Right ventricle myocardium inferior (tissue), 1 donor: Measurements from ENCODE around the gene OR2A14. TPM values are rescaled to one million over a fixed set of nuclear protein-coding genes. Genes with fewer than 3 reads are reported as not detected.
A peak's percentile ranks its signal among the peaks of the same experiment; 100 is the strongest.
"Not testable (repeated sequence)": the region's sequence is repeated elsewhere in the genome, so short reads cannot be mapped to it uniquely, and the experiment has no call there.

Source experiments
- ATAC-seq: fragments of 200-7000 bp; cut with Tn5 transposase; one replicate; pipeline ENCODE4 v1.9.1; 2020; ENCODE audit warnings: mild to moderate bottlenecking, moderate library complexity
- DNase-seq: peaks from one replicate; pipeline ENCODE4 v3.0.0; 2021; ENCODE audit errors: missing footprints
- intact Hi-C: fragments of 100-400 bp; cut with DNase I; formaldehyde crosslinking; loops from one replicate; pipeline ENCODE4 v1.11.0; 2022
- long read RNA-seq: library from polyadenylated mRNA; unstranded; transcript quantifications from one replicate; pipeline ENCODE4 v2.0.0, GENCODE V29; 2021
- total RNA-seq: library from RNA; stranded (reverse); fragmentation: NEBNext Ultra II Directional; extraction: Animal tissue kit (Norgen Biotek cat#: 25700); gene quantifications from one replicate; pipeline ENCODE4 v1.2.1, GENCODE V29; 2021
- donor health status: DM: no; HTN: yes; CAD: no; lungs with severe emphysema.

OR2A14 gene
- total RNA-seq, result not detected
- long read RNA-seq, result 0 reads

- ATAC-seq (no peak), DNase-seq (no peak)
- intact Hi-C loops, result no loop called here
Measured at GRCh38 chr7:144122876-144123275, at the start of gene OR2A14. OR2A14 (plus strand) TSS chr7:144123176; CDS start chr7:144129113, 5,937 bp downstream.

- DNase-seq (no peak), ATAC-seq (no peak)
- intact Hi-C loops, result no loop called here
Measured at GRCh38 chr7:144074374-144074773, 48.6 kb upstream of the OR2A14 start.

GRCh38 chr7:144085978-144086377 lies 37.0 kb upstream of the OR2A14 start, which contains the start of gene OR2A12:
OR2A12 (plus strand) TSS chr7:144086278; CDS start chr7:144095108, 8,830 bp downstream.
- ATAC-seq (no peak), DNase-seq (no peak)
- intact Hi-C loops, result no loop called here

- no peak for DNase-seq
- intact Hi-C loops, result no loop called here
Measured at GRCh38 chr7:144086730-144087129, 36.2 kb upstream of the OR2A14 start.

GRCh38 chr7:144087230-144087629 lies 35.7 kb upstream of the OR2A14 start:
- DNase-seq (no peak), ATAC-seq (no peak)
- intact Hi-C loops, result no loop called here

More at GRCh38 chr7:144086730-144087129, 36.2 kb upstream of the OR2A14 start:
- no peak for ATAC-seq

GRCh38 chr7:144090667-144091066 lies 32.3 kb upstream of the OR2A14 start:
- ATAC-seq (no peak), DNase-seq (no peak)
- intact Hi-C loops, result no loop called here

GRCh38 chr7:144098776-144099175 lies 24.2 kb upstream of the OR2A14 start:
- intact Hi-C loops, result no loop called here
- ATAC-seq (no peak), DNase-seq (no peak)

GRCh38 chr7:144100607-144101006 lies 22.4 kb upstream of the OR2A14 start:
- intact Hi-C loops, result no loop called here
- ATAC-seq, result no peak

GRCh38 chr7:144102041-144102440 lies 20.9 kb upstream of the OR2A14 start:
- intact Hi-C loops, result no loop called here
- DNase-seq (no peak), ATAC-seq (no peak)

More at GRCh38 chr7:144100607-144101006, 22.4 kb upstream of the OR2A14 start:
- DNase-seq, result no peak

- DNase-seq, result no peak
- intact Hi-C loops, result no loop called here
- ATAC-seq, result no peak
Measured at GRCh38 chr7:144105211-144105610, 17.8 kb upstream of the OR2A14 start.

- DNase-seq (no peak), ATAC-seq (no peak)
- intact Hi-C loops, result no loop called here
Measured at GRCh38 chr7:144109283-144109682, 13.7 kb upstream of the OR2A14 start, which contains the start of gene OR2A2. OR2A2 (plus strand) TSS chr7:144109583; CDS start chr7:144109583, 0 bp downstream.

GRCh38 chr7:144110272-144110671 lies 12.7 kb upstream of the OR2A14 start:
- ATAC-seq (no peak), DNase-seq (no peak)
- intact Hi-C loops, result no loop called here

GRCh38 chr7:144113651-144114050 lies 9.3 kb upstream of the OR2A14 start:
- intact Hi-C loops, result no loop called here
- ATAC-seq, result no peak
- no peak for DNase-seq

- DNase-seq (no peak), ATAC-seq (no peak)
- intact Hi-C loops, result no loop called here
Measured at GRCh38 chr7:144118341-144118740, 4.6 kb upstream of the OR2A14 start.

GRCh38 chr7:144127714-144128334 lies 4.8 kb downstream of the OR2A14 start:
- intact Hi-C loops, result no loop called here

GRCh38 chr7:144129601-144130000 lies 6.6 kb downstream of the OR2A14 start:
- ATAC-seq, intact Hi-C loops, DNase-seq: not testable (repeated sequence)

More at GRCh38 chr7:144127714-144128334, 4.8 kb downstream of the OR2A14 start:
- ATAC-seq (peak; percentile 68), DNase-seq (peak; percentile 90)

GRCh38 chr7:144130730-144131129 lies 7.8 kb downstream of the OR2A14 start:
- intact Hi-C loops, result no loop called here
- ATAC-seq (no peak), DNase-seq (no peak)

- no peak for DNase-seq
- no peak for ATAC-seq
- intact Hi-C loops, result no loop called here
Measured at GRCh38 chr7:144132262-144132661, 9.3 kb downstream of the OR2A14 start.

- DNase-seq (no peak), ATAC-seq (no peak)
- intact Hi-C loops, result no loop called here
Measured at GRCh38 chr7:144133307-144133706, 10.3 kb downstream of the OR2A14 start.

GRCh38 chr7:144134116-144134515 lies 11.1 kb downstream of the OR2A14 start:
- no peak for ATAC-seq
- no peak for DNase-seq
- intact Hi-C loops, result no loop called here

GRCh38 chr7:144137501-144137900 lies 14.5 kb downstream of the OR2A14 start:
- intact Hi-C loops, result no loop called here
- ATAC-seq (no peak), DNase-seq (no peak)
